T-helper 9 cell (primary cell): ENCODE measurements around the gene GTF2I.
"Not testable (repeated sequence)": the region's sequence is repeated elsewhere in the genome, so short reads cannot be mapped to it uniquely, and the experiment has no call there.

Source experiments
- DNase-seq: peaks from one replicate; pipeline ENCODE4 v3.0.0-alpha.2; 2020

The GTF2I gene

GRCh38 chr7:74717889-74718288 lies 60.4 kb downstream of the GTF2I start:
- no peak for DNase-seq

GRCh38 chr7:74718336-74718735 lies 60.8 kb downstream of the GTF2I start:
- no peak for DNase-seq

- DNase-seq: no peak
Observed at GRCh38 chr7:74722153-74722552, 64.6 kb downstream of the GTF2I start.

- DNase-seq: no peak
Observed at GRCh38 chr7:74725840-74726239, 68.3 kb downstream of the GTF2I start.

DNA sequence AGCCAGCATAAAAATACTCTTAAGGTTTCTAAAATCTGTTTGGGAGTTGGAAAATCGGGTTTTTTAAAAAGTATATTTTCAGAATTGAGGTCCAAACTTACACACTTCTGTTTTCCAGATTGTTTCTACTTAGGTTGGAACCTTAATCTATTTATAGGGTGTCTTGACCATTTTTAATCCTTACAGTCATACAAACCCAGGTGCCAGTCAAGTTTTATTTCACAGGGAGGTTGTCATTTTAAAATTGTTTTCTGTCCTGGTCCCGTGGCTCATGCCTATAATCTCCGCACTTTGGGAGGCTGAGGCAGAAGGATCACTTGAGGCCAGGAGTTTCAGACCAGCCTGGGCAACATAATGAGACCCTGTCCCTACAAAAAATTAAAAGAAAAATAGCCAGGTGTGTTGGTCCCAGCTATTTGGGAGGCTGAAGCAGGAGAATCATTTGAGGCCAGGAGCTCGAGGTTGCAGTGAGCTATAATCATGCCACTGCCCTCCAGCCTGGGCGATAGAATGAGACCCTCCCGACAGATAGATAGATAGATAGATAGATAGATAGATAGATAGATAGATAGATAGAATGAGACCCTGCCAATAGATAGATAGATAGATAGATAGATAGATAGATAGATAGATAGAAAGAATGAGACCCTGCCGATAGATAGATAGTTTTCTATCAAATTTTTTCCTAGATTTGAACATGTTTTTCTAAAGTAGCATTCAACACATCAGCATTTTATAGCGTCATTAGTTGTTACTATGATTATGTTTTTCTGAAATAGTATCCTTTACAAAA lies 69.0 kb downstream of the GTF2I start:
- no peak for DNase-seq

DNA sequence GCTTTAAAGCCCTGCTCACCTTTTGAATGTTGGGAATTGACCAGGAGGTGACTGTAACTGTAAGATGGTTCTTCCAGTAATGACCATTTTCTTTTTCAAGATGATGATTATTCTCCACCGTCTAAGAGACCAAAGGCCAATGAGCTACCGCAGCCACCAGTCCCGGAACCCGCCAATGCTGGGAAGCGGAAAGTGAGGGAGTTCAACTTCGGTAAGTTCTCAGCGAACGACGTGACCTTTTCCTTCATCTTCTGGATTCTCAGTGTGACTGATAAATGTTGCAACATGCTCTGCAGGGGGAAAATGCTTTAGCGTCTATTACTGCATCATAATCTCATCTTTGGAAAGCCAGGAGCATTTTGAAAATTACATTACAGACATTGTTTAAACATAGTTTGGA lies 71.2 kb downstream of the GTF2I start:
- DNase-seq: not testable (repeated sequence)

GRCh38 chr7:74730186-74730585 lies 72.7 kb downstream of the GTF2I start:
- DNase-seq: not testable (repeated sequence)

GRCh38 chr7:74739974-74740703 lies 82.6 kb downstream of the GTF2I start:
- not testable (repeated sequence) for DNase-seq

DNA sequence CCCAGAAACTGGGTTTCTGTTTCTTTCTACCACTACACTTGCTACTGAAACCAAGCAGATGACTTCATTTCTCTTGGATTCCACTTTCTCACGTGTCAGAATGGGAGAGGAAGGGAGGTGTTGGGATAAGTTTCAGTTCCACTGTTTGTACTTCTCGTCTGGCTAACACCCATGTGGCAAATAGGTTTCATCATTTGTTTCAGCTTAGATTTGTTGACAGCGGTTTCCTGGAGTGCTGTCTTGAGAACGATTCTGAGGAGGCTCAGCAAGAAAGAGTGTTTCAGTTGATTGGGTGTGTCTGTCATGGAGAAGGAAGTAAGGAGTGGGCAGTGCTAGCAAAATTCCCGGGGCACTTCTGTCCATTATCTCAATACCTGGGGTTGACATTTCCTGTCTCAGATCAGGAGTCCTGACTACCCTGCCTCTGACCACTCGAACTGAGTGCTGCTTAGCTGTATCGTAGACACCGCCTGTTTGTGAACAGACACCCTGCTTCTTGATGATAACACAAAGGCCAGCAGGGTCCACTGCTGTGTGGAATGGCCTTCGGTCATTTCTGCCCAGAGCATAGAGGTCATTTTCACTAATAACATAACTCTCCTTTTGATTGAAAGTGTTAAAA lies 86.5 kb downstream of the GTF2I start:
- DNase-seq: not testable (repeated sequence)

DNA sequence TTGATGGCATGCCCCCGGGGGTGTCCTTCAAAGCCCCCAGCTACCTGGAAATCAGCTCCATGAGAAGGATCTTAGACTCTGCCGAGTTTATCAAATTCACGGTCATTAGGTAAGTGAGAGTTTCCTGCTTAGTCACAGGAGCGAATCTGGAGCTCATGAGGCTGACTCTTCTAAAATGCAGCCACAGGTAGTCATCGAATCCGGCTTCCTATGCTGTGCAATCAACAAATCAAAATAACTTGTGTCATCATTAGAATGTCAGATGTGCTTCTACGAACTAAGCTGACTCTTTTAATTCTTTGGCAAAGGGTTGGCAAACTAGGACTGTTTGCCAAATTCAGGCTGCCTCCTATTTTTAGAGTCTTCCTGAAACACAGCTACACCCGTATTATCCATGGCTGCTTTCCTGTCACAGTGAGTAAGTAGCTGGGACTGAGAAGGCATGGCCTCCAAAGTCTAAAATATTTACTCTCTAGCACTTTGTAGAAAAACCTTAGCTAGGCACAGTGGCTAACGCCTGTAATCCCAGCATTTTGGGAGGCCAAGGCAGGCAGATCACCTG lies 96.5 kb downstream of the GTF2I start:
- DNase-seq: not testable (repeated sequence)

DNA sequence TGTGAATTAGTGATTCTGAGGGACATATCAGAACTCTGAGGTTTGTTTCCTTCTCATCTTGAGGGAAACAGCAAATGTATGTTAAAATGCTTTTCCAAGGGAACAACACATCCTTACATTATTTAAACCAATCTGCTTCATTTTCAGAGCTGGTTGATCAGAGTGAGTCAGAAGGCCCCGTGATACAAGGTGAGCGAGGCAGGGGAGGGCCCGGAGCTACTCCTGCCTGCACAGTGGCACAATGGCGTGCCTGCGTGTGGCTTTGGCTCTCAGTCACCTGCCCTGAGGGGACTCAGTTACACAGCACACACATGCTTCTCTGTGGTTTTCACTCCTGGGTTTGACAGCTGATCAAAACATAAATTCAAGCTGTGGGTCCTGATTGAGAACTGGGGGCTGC lies 99.2 kb downstream of the GTF2I start:
- DNase-seq: not testable (repeated sequence)

DNA sequence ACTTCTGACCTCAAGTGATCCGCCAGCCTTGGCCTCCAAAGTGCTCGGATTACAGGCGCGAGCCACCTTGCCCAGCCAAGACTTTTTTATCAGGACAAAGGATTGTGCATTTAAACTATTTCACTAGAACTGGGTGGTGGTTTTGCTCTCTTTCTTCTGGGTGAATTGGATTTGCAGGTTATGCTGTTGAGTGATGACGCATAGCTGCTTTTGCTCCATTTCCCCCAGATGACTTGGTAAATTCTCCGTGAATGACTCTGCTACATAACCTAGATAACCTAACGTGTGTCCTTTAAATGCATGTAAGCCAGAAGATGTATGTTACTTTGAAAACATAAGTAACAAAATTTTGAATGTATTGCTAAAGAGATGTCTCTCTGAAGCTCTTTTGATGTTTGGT lies 100.8 kb downstream of the GTF2I start:
- not testable (repeated sequence) for DNase-seq

DNA sequence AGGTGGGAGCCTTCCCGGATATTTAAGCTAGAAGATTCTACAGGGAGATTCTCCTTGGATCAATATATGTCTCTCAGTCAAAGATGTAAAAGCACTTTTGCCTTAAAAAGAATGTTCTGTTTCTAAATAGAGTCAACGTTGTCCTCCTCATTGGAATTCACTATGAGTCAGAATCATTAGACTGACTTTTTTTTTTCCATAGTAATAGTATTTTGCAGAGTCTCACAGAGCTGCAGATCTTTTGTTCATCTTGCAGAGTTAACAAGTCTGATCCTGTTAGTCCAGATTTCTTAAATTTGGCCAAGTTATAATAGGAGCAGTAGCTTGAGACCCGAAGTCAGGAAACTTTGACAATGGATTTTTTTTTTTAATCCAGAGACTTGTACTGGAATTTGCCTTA lies 101.5 kb downstream of the GTF2I start:
- not testable (repeated sequence) for DNase-seq

DNA sequence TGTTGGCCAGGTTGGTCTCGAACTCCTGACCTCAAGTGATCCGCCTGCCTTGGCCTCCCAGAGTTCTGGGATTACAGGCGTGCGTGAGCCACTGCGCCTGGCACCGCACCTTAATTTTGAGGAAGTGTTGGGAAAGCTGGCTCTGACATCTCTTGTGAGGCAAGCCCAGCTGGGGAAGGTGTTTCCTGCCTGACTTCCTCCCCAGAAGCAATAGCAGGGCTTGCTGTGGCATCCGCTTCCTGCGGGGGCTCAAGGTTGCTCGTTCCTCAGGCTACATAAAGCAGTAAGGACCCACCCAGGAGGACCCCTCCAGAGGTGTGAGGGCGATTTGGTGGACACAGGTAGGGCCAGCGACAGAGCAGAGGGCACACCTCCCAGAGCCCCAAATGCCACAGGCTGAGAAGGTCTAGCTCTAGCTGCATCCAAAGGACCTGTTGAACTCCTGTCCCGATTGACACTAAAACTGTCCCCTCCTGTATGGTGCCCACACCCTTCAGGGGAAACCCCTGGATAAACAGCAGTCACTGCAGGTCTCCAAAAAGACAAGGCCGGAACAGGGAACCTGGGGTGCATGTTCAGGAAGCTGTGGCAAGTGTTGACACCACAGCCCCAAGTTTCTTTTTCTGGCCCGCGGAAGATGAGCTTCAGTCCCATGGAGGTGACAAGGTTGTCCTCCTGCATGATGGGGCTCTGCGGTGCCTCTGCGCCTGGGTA lies 107.8 kb downstream of the GTF2I start:
- DNase-seq: not testable (repeated sequence)

DNA sequence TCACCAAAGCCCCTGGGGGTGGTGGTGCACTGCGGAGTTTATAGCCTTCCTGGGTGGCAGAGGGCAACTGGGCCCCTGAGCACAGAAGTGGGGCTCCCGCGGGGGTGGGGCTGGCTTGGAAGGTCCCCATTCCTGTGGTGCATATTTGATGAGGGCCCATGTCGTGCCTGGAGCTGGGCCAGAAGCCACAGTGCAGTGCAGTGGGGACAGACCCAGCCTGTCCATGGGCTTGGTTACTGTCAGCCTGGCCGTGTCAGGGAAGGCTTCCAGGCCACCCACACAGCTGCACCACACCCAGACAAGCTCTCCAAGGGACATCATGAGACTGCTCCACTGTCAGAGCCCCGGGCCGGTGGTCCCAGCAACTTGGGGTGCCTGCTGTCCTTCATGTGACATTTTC lies 109.0 kb downstream of the GTF2I start:
- not testable (repeated sequence) for DNase-seq

DNA sequence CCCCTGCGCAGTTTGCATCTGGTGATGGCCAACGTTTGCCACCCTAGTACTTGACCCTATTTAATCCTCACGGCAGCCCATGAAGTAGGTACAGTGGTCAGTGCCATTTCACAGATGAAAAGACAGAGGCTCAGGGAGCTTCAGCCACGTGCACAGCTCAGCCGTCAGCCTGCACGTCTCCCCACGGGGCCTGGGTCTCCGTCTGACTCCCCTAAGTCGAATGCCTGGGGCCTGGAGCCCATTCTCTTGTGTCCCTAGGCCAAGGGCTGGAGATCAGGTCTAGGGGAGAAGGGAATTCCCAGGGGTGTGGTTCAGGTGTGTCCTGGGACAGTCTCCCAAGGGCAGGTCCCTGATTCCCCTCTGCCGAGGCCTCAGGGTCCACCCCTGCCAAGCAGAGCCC lies 109.5 kb downstream of the GTF2I start:
- not testable (repeated sequence) for DNase-seq

DNA sequence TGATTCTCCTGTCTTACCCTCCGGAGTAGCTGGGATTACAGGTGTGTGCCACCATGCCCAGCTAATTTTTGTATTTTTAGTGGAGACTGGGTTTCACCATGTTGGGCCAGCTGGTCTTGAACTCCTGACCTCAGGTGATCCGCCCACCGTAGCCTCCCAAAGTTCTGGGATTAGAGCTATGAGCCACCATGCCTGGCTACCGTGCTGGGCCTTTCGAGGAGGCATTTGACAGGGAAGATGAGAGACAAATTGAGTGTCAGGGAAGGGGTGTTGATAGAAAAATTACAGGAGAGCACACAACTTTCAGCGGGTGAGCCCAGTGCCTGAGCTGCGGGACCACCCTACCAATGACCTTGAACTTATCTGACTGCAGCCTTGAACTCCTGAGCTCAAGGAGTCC lies 112.5 kb downstream of the GTF2I start:
- DNase-seq: not testable (repeated sequence)

GRCh38 chr7:74772093-74772492 lies 114.6 kb downstream of the GTF2I start:
- not testable (repeated sequence) for DNase-seq

GRCh38 chr7:74773760-74774750 lies 116.5 kb downstream of the GTF2I start, which contains the start of gene NCF1:
TSS of gene NCF1 (plus strand) at chr7:74774011. CDS start at chr7:74774032, 21 bp downstream.
- not testable (repeated sequence) for DNase-seq

- not testable (repeated sequence) for DNase-seq
Observed at GRCh38 chr7:74775111-74775510, 117.6 kb downstream of the GTF2I start.

DNA sequence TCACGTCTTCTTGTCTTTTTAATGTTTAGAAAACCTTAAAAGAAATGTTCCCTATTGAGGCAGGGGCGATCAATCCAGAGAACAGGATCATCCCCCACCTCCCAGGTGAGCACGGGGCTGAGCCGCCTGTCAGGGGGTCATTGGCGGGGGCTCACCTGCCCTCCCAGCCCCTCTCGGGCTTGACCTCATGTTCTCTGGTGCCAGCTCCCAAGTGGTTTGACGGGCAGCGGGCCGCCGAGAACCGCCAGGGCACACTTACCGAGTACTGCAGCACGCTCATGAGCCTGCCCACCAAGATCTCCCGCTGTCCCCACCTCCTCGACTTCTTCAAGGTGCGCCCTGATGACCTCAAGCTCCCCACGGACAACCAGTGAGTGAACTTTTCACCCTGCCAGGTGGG lies 121.5 kb downstream of the GTF2I start:
- not testable (repeated sequence) for DNase-seq
